OCI-LY1 (cell line): Measurements from ENCODE around the gene DPP6.

Experiments
- H2AFZ ChIP-seq: fragments of 200-600 bp; sonication (generic), shearing (Covaris generic); 2 replicates; pipeline ENCODE4 v1.6.0; 2014; ENCODE audit warnings: antibody characterized with exemption, mild to moderate bottlenecking, low read length
- H3F3A ChIP-seq: fragments of 200-600 bp; sonication (generic), shearing (Covaris generic); 2 replicates; pipeline ENCODE4 v1.6.0; 2014; ENCODE audit warnings: mild to moderate bottlenecking, antibody characterized with exemption, low read length, moderate library complexity; ENCODE audit not compliant: insufficient read depth
- H3K27ac ChIP-seq: fragments of 200-600 bp; sonication (generic); 2 replicates; pipeline ENCODE4 v1.5.1; 2014; ENCODE audit warnings: low read length, mixed run types, mild to moderate bottlenecking, low read depth; ENCODE audit not compliant: poor library complexity, severe bottlenecking
- H3K27me3 ChIP-seq: fragments of 200-600 bp; sonication (generic); 2 replicates; pipeline ENCODE4 v1.6.0; 2014; ENCODE audit warnings: antibody characterized with exemption, mild to moderate bottlenecking, low read length, moderate library complexity; ENCODE audit not compliant: insufficient read depth
- H3K36me3 ChIP-seq: fragments of 200-600 bp; sonication (generic); 2 replicates; pipeline ENCODE4 v1.6.1; 2014; ENCODE audit warnings: mild to moderate bottlenecking, antibody characterized with exemption, low read length, moderate library complexity, mixed read lengths; ENCODE audit not compliant: insufficient read depth
- H3K4me1 ChIP-seq: fragments of 200-600 bp; sonication (generic); 2 replicates; pipeline ENCODE4 v1.5.1; 2014; ENCODE audit warnings: mild to moderate bottlenecking, low read length, moderate library complexity; ENCODE audit not compliant: insufficient read depth, severe bottlenecking
- H3K4me2 ChIP-seq: fragments of 200-600 bp; sonication (generic), shearing (Covaris generic); 2 replicates; pipeline ENCODE4 v1.6.1; 2014; ENCODE audit warnings: low read length
- H3K4me3 ChIP-seq: fragments of 200-600 bp; sonication (generic); 2 replicates; pipeline ENCODE4 v1.5.1; 2014; ENCODE audit warnings: low read length, low read depth, mild to moderate bottlenecking, mixed read lengths; ENCODE audit not compliant: poor library complexity, severe bottlenecking
- H3K79me2 ChIP-seq: fragments of 200-600 bp; shearing (Covaris generic); 2 replicates; pipeline ENCODE4 v1.6.1; 2016; ENCODE audit warnings: mixed run types, low read length, mixed read lengths; ENCODE audit not compliant: insufficient read depth
- H3K9ac ChIP-seq: fragments of 200-600 bp; sonication (generic), shearing (Covaris generic); 2 replicates; pipeline ENCODE4 v1.6.1; 2014; ENCODE audit warnings: mild to moderate bottlenecking, low read length, mixed read lengths
- H3K9me2 ChIP-seq: fragments of 200-600 bp; sonication (generic), shearing (Covaris generic); 2 replicates; pipeline ENCODE4 v1.6.1; 2014; ENCODE audit warnings: low read depth, mild to moderate bottlenecking, low read length, mixed read lengths
- H3K9me3 ChIP-seq: fragments of 200-600 bp; shearing (Covaris generic); 2 replicates; pipeline ENCODE4 v1.6.1; 2014; ENCODE audit warnings: low read length, mixed read lengths
- H4K20me1 ChIP-seq: fragments of 200-600 bp; sonication (generic), shearing (Covaris generic); 2 replicates; pipeline ENCODE4 v1.6.0; 2016; ENCODE audit warnings: mild to moderate bottlenecking, low read length; ENCODE audit not compliant: insufficient read depth
- CTCF ChIP-seq: fragments of 200-600 bp; sonication (generic), shearing (Covaris generic); IDR thresholded peaks from 2 replicates; pipeline ENCODE4 v1.5.1; 2017; ENCODE audit warnings: mild to moderate bottlenecking, antibody characterized with exemption, low read length, moderate library complexity, mixed read lengths
- EZH2 ChIP-seq: fragments of 200-600 bp; sonication (generic), shearing (Covaris generic); IDR thresholded peaks from 2 replicates; pipeline ENCODE4 v1.8.0; 2017; ENCODE audit warnings: borderline replicate concordance, mixed run types, mild to moderate bottlenecking, antibody characterized with exemption, low read length, moderate library complexity, mixed read lengths

The DPP6 gene

GRCh38 chr7:154198481-154198880, 146.3 kb downstream of the DPP6 start:
- H3K4me2 ChIP-seq, result no peak overlapping the region
- H3F3A ChIP-seq, result no peaks in the 10 kb centered on the region
- no peaks in the 10 kb centered on the region for H3K27me3 ChIP-seq
- H3K4me1 ChIP-seq, result no peaks in the 10 kb centered on the region
- no peaks in the 10 kb centered on the region for H3K9me2 ChIP-seq
- no peaks in the 10 kb centered on the region for H4K20me1 ChIP-seq
- H3K79me2 ChIP-seq, result no peaks in the 10 kb centered on the region
- H3K9me3 ChIP-seq, result no peaks in the 10 kb centered on the region
- TF ChIP-seq EZH2 (no peak), CTCF (no peak)
- no peak overlapping the region for H3K4me3 ChIP-seq
- no peaks in the 10 kb centered on the region for H3K36me3 ChIP-seq
- no peak overlapping the region for H3K27ac ChIP-seq
- H2AFZ ChIP-seq, result no peak overlapping the region
- no peak overlapping the region for H3K9ac ChIP-seq

GRCh38 chr7:154200241-154200640, 148.0 kb downstream of the DPP6 start:
- Histone ChIP-seq H3K79me2 (no peaks in the 10 kb centered on the region), H3K4me3 (no peak overlapping the region), H3F3A (no peaks in the 10 kb centered on the region), H2AFZ (no peak overlapping the region), H3K9me3 (no peaks in the 10 kb centered on the region), H3K27ac (no peak overlapping the region), H3K27me3 (no peaks in the 10 kb centered on the region), H3K9me2 (no peaks in the 10 kb centered on the region), H3K9ac (no peak overlapping the region), H3K4me2 (no peak overlapping the region), H4K20me1 (no peaks in the 10 kb centered on the region), H3K4me1 (no peaks in the 10 kb centered on the region), H3K36me3 (no peaks in the 10 kb centered on the region)
- TF ChIP-seq EZH2, result no peak
- TF ChIP-seq CTCF, result no peak

- Histone ChIP-seq H4K20me1 (no peaks in the 10 kb centered on the region), H3K27me3 (no peaks in the 10 kb centered on the region), H3K4me1 (no peaks in the 10 kb centered on the region)
Measured at GRCh38 chr7:154202002-154202401, 149.8 kb downstream of the DPP6 start.

More at GRCh38 chr7:154202002-154202401, 149.8 kb downstream of the DPP6 start:
- Histone ChIP-seq H3F3A (no peaks in the 10 kb centered on the region), H3K9me3 (no peaks in the 10 kb centered on the region), H3K9me2 (no peaks in the 10 kb centered on the region), H3K4me3 (no peak overlapping the region), H3K4me2 (no peak overlapping the region), H3K9ac (no peak overlapping the region), H3K79me2 (no peaks in the 10 kb centered on the region), H3K36me3 (no peaks in the 10 kb centered on the region), H3K27ac (no peak overlapping the region), H2AFZ (no peak overlapping the region)
- no peak for TF ChIP-seq CTCF
- no peak for TF ChIP-seq EZH2
